ENCODE data around the gene ZNF462.

DNA sequence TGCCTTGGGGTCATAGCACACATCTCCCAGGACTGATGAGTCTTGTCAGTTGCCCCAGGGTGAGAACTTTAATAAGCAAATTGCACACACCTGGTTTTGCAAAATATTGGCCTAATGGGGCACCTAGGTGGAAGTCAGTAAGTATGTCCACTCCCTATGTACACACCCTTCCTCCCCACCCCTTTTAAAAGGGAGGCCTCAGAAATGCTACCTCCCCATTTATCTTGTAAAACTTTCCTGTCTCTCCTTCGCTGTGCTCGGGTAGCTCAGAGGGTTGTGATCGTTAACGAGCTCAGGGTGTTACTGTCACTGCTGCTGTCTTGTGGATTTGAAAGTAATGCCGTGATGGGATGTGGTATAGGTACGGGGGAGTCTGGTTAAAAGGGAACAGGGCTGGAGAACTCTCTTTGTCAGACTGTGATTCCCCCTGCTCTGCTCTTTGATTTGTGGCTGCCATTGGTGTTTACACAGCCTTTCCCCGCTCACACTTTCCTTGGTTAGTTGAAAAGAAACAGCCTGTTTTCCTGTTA, 26.2 kb downstream of the ZNF462 start:
- no peak for TF ChIP-seq POLR2A (IDR thresholded peaks at IDR 0.05; ENCODE audit: low read length)
- TF ChIP-seq GATA1 (IDR thresholded peaks at IDR 0.05; ENCODE audit: low read depth, low read length), result no peak

Data from erythroblast (primary cell).